Suprapubic skin (tissue), 4 donors: ENCODE results near the gene RARG.

Experiments
- CTCF ChIP-seq, 2 donors: fragments of 200-600 bp in 1 of 2; fragments of 450-650 bp in 1 of 2; sonication (generic) in 1 of 2; IDR thresholded peaks; one replicate each; pipeline ENCODE4 v1.5.1; 2016 to 2019; ENCODE audit warnings: antibody characterized with exemption in 2 of 2, mild to moderate bottlenecking in 1 of 2, moderate library complexity in 1 of 2
- POLR2A ChIP-seq, 2 donors: fragments of 450-650 bp; IDR thresholded peaks; one replicate each; pipeline ENCODE4 v1.6.1; 2017; ENCODE audit warnings: antibody characterized with exemption in 2 of 2, mild to moderate bottlenecking in 2 of 2, moderate library complexity in 2 of 2
- POLR2AphosphoS5 ChIP-seq, 3 donors: sonication (generic); formaldehyde crosslinking; IDR thresholded peaks; one replicate each; pipeline ENCODE4 v1.6.1; 2017; ENCODE audit warnings: antibody characterized with exemption in 3 of 3

DNA sequence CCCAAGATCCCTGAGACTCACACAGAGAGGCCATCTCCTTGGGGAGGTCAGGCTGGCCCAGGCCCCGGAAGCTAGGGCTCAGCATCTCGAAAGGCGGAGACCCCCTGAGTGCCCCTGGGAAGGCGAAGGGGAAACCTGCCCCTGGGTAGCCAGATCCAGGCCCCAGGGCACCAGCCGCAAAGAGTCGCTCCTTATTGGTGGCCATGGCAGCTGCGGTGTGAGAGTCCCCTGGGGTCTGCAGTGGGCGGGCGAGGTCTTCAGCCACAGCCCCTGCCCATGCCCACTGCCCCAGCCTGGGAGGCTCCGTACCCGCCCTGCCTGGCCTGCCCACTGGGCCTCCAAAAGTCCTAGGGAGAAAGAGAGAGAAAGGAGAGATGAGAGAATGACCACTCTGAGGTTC, 4.7 kb downstream of the RARG start:
- TF ChIP-seq CTCF (IDR thresholded peaks at IDR 0.05) (no peak), POLR2AphosphoS5 (IDR thresholded peaks at IDR 0.05) (no peak), POLR2A (IDR thresholded peaks at IDR 0.05) (no peak)
